Liver (tissue), 9 donors: ENCODE measurements around the gene CREB5. TPM values are rescaled to one million over a fixed set of nuclear protein-coding genes. Genes with fewer than 3 reads are reported as not detected.

Experiments
- DNase-seq: peaks from one replicate; pipeline ENCODE4 v3.0.0-alpha.2; 2017; ENCODE audit warnings: low spot score
- H3K27ac ChIP-seq, 2 donors: one replicate each; pipeline ENCODE4 v1.7.0; 2013; ENCODE audit warnings: inconsistent platforms in 2 of 2, low read length in 2 of 2, control low read depth in 1 of 2, low read depth in 1 of 2, mild to moderate bottlenecking in 1 of 2
- H3K27me3 ChIP-seq, 4 donors: one replicate each; pipeline versions ENCODE4 v1.6.1 to v1.7.0; 2013; ENCODE audit warnings: low read length in 3 of 4, inconsistent platforms in 1 of 4, mild to moderate bottlenecking in 1 of 4, moderate library complexity in 1 of 4; ENCODE audit not compliant: control insufficient read depth in 4 of 4, insufficient read depth in 4 of 4
- H3K36me3 ChIP-seq, 4 donors: one replicate each; pipeline versions ENCODE4 v1.6.1 to v1.7.0; 2013; ENCODE audit warnings: low read length in 3 of 4, mild to moderate bottlenecking in 3 of 4, low read depth in 1 of 4, moderate library complexity in 1 of 4; ENCODE audit not compliant: control insufficient read depth in 4 of 4, insufficient read depth in 3 of 4
- H3K4me1 ChIP-seq, 4 donors: one replicate each; pipeline versions ENCODE4 v1.6.1 to v1.7.0; 2013; ENCODE audit warnings: low read length in 3 of 4, mild to moderate bottlenecking in 3 of 4, moderate library complexity in 1 of 4; ENCODE audit not compliant: control insufficient read depth in 4 of 4, insufficient read depth in 4 of 4
- H3K4me3 ChIP-seq, 3 donors: one replicate each; pipeline versions ENCODE4 v1.6.1 to v1.7.0; 2013; ENCODE audit warnings: low read length in 3 of 3, control low read depth in 1 of 3, low read depth in 1 of 3, mild to moderate bottlenecking in 1 of 3
- H3K9ac ChIP-seq, 2 donors: one replicate each; pipeline ENCODE4 v1.7.0; 2013; ENCODE audit warnings: low read length in 2 of 2, mild to moderate bottlenecking in 2 of 2, moderate library complexity in 2 of 2, control low read depth in 1 of 2, low read depth in 1 of 2
- H3K9me3 ChIP-seq, 4 donors: one replicate each; pipeline versions ENCODE4 v1.6.1 to v1.7.0; 2013; ENCODE audit warnings: low read length in 3 of 4; ENCODE audit not compliant: control insufficient read depth in 4 of 4
- CTCF ChIP-seq: fragments of 150-350 bp; IDR thresholded peaks from 2 replicates; pipeline ENCODE4 v1.5.1; 2017; ENCODE audit warnings: improper control_type of control experiment, low read depth, low read length; ENCODE audit not compliant: missing input control
- EGR1 ChIP-seq, 2 donors: IDR thresholded peaks; 2 replicates each; pipeline ENCODE4 v1.6.1; 2016 to 2018; ENCODE audit warnings: antibody characterized with exemption in 2 of 2, low read depth in 2 of 2
- FOXA1 ChIP-seq: IDR thresholded peaks from 2 replicates; pipeline ENCODE4 v1.6.1; 2016; ENCODE audit warnings: antibody characterized with exemption
- GABPA ChIP-seq, 2 donors: IDR thresholded peaks in 1 of 2; conservative IDR thresholded peaks in 1 of 2; 2 replicates each; pipeline ENCODE4 v1.6.1; 2016; ENCODE audit warnings: antibody characterized with exemption in 2 of 2, mild to moderate bottlenecking in 1 of 2, moderate library complexity in 1 of 2
- HNF4A ChIP-seq, 2 donors: conservative IDR thresholded peaks; 2 replicates each; pipeline ENCODE4 v1.6.1; 2016; ENCODE audit warnings: antibody characterized with exemption in 2 of 2, mild to moderate bottlenecking in 2 of 2
- HNF4G ChIP-seq: IDR thresholded peaks from 2 replicates; pipeline ENCODE4 v1.6.1; 2016; ENCODE audit warnings: antibody characterized with exemption
- JUND ChIP-seq, 2 donors: IDR thresholded peaks; 2 replicates each; pipeline ENCODE4 v1.6.1; 2016; ENCODE audit warnings: antibody characterized with exemption in 2 of 2
- RAD21 ChIP-seq, 2 donors: IDR thresholded peaks; 2 replicates each; pipeline ENCODE4 v1.6.1; 2016; ENCODE audit warnings: antibody characterized with exemption in 2 of 2, mild to moderate bottlenecking in 2 of 2
- REST ChIP-seq: IDR thresholded peaks from 2 replicates; pipeline ENCODE4 v1.6.1; 2016; ENCODE audit warnings: antibody characterized with exemption, mild to moderate bottlenecking
- SP1 ChIP-seq: IDR thresholded peaks from 2 replicates; pipeline ENCODE4 v1.6.1; 2018; ENCODE audit warnings: antibody characterized with exemption, mild to moderate bottlenecking
- TAF1 ChIP-seq: conservative IDR thresholded peaks from 2 replicates; pipeline ENCODE4 v1.6.1; 2016; ENCODE audit warnings: antibody characterized with exemption, mild to moderate bottlenecking
- YY1 ChIP-seq: IDR thresholded peaks from 2 replicates; pipeline ENCODE4 v1.6.1; 2016; ENCODE audit warnings: antibody characterized with exemption, mild to moderate bottlenecking
- WGBS: extraction: QIAGEN DNeasy Blood & Tissue Kit; methylation state at CpG from one replicate; pipeline ENCODE4 v1.1.7; 2013; 5-methylcytosine and 5-hydroxymethylcytosine counted together
- polyA plus RNA-seq, 2 donors: library from polyadenylated mRNA; stranded (reverse) in 1 of 2; unstranded in 1 of 2; fragments of 200-250 nt in 1 of 2; fragments of >200 nt in 1 of 2; fragmentation: Nextera tagmentation in 1 of 2; extraction: Ambion mirVana in 1 of 2; gene quantifications; one replicate each; pipeline versions ENCODE4 v1.2.1 to v1.2.3, GENCODE V29; 2013 to 2015
- total RNA-seq, 2 donors: library from RNA; depleted of rRNA; stranded (reverse); fragments of >200 nt; gene quantifications; one replicate each; pipeline ENCODE4 v1.2.3, GENCODE V29; 2014
- donor health status: healthy.
- donor health status: healthy.
- donor health status: healthy.
- donor health status: healthy.
- donor health status: healthy.

CREB5 gene
- total and polyA plus RNA-seq, 4 donors: 0.25 to 0.92 (median 0.67) TPM

- TF ChIP-seq FOXA1 (no peak), REST (no peak), JUND (IDR thresholded peaks at IDR 0.05) (no peak), HNF4G (no peak)
Measured at GRCh38 chr7:28732071-28732869, 320.0 kb downstream of the CREB5 start.

GRCh38 chr7:28733035-28733434 is 320.7 kb downstream of the CREB5 start:
- 80% methylated on average over 2 of the region's 2 CpGs for WGBS
- H3K27ac ChIP-seq: no peak overlapping the region
- TF ChIP-seq TAF1 (no peak), SP1 (no peak), HNF4G (no peak), CTCF (no peak), HNF4A (conservative IDR thresholded peaks at IDR 0.05) (no peak), RAD21 (IDR thresholded peaks at IDR 0.05) (no peak), YY1 (no peak), EGR1 (IDR thresholded peaks at IDR 0.05; ENCODE audit: low read depth in 2 of 2) (no peak), REST (no peak), GABPA (IDR thresholded peaks at IDR 0.05 in 1 of 2, conservative IDR thresholded peaks at IDR 0.05 in 1 of 2) (no peak)
- H3K4me1 ChIP-seq: no peaks in the 10 kb centered on the region
- no peak overlapping the region for H3K4me3 ChIP-seq
- H3K27me3 ChIP-seq: peaks cover 0 to 4% (median 1%) of the 10 kb centered on the region in 4 donors
- H3K9ac ChIP-seq: no peak overlapping the region
- no peaks in the 10 kb centered on the region for H3K9me3 ChIP-seq
- DNase-seq: no peak
- H3K36me3 ChIP-seq: no peaks in the 10 kb centered on the region

More at GRCh38 chr7:28732071-28732869, 320.0 kb downstream of the CREB5 start:
- no peak overlapping the region for H3K9ac ChIP-seq
- no peaks in the 10 kb centered on the region for H3K36me3 ChIP-seq
- DNase-seq: no peak
- H3K27ac ChIP-seq: no peak overlapping the region
- H3K4me3 ChIP-seq: no peak overlapping the region
- no peaks in the 10 kb centered on the region for H3K9me3 ChIP-seq
- 60% methylated on average over 11 of the region's 11 CpGs for WGBS
- H3K4me1 ChIP-seq: no peaks in the 10 kb centered on the region
- peaks cover 0 to 9% (median 2%) of the 10 kb centered on the region in 4 donors for H3K27me3 ChIP-seq
